ENCODE results near the gene GMPPB.

DNA sequence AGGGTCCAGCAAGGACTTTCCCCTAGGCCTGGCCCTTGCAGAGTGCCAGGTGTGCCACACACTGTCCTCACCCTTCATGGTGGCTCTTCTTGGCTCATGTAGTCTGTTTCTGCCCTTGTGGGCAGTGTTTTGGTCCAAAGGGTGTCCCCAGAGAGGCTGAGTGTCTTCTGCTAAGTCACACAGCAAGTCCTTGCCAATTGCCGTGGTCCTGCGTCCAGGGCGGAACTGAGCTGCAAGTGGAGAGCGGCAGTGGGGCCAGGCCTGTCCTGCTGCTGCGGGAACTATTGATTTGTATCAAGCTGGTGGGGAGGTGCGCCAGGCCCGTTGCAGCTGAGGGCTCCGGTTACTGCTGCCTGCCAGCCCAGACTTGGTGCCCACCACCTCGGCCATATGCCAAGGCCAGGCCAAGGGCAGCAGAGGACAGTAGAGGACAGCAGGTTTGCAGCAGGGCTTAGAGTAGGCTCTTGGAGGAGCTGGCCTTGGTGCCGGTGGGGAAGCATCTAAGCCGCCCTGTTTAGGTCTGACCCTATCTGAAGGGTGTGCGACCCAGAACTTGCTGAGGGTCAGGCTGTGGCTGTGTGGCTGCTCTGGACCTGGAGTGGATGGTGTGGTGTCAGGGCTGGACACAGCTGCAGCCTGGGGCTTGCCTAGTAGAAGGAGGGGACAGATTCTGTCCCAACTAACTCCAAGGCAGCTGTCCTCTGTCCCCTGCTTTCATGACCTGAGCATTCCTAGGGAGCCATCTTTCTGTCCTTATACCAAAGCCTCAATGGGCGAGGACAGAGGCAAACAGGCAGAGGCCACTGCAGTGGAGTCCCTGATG lies 8.8 kb downstream of the GMPPB start:
- TF ChIP-seq NR1H2 (CRISPR knock-in tag; IDR thresholded peaks at IDR 0.05) (no peak), NR2C2 (CRISPR knock-in tag; IDR thresholded peaks at IDR 0.05) (no peak), ZNF317 (CRISPR knock-in tag; IDR thresholded peaks at IDR 0.05; ENCODE audit: borderline replicate concordance, low read depth) (no peak), JUN (CRISPR knock-in tag; IDR thresholded peaks at IDR 0.05) (no peak), TCF7 (CRISPR knock-in tag; IDR thresholded peaks at IDR 0.05; ENCODE audit: low read depth) (no peak), ZNF263 (CRISPR knock-in tag; IDR thresholded peaks at IDR 0.05; ENCODE audit: low read depth) (no peak), MXD4 (CRISPR knock-in tag; IDR thresholded peaks at IDR 0.05; ENCODE audit: borderline replicate concordance) (no peak), IRF2 (CRISPR knock-in tag; IDR thresholded peaks at IDR 0.05; ENCODE audit: borderline replicate concordance, low read depth) (no peak), TEAD4 (CRISPR knock-in tag; IDR thresholded peaks at IDR 0.05) (no peak)
- TF ChIP-seq, protein P1, sequence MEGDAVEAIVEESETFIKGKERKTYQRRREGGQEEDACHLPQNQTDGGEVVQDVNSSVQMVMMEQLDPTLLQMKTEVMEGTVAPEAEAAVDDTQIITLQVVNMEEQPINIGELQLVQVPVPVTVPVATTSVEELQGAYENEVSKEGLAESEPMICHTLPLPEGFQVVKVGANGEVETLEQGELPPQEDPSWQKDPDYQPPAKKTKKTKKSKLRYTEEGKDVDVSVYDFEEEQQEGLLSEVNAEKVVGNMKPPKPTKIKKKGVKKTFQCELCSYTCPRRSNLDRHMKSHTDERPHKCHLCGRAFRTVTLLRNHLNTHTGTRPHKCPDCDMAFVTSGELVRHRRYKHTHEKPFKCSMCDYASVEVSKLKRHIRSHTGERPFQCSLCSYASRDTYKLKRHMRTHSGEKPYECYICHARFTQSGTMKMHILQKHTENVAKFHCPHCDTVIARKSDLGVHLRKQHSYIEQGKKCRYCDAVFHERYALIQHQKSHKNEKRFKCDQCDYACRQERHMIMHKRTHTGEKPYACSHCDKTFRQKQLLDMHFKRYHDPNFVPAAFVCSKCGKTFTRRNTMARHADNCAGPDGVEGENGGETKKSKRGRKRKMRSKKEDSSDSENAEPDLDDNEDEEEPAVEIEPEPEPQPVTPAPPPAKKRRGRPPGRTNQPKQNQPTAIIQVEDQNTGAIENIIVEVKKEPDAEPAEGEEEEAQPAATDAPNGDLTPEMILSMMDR (IDR thresholded peaks at IDR 0.05), result no peak
- TF ChIP-seq, protein P2, sequence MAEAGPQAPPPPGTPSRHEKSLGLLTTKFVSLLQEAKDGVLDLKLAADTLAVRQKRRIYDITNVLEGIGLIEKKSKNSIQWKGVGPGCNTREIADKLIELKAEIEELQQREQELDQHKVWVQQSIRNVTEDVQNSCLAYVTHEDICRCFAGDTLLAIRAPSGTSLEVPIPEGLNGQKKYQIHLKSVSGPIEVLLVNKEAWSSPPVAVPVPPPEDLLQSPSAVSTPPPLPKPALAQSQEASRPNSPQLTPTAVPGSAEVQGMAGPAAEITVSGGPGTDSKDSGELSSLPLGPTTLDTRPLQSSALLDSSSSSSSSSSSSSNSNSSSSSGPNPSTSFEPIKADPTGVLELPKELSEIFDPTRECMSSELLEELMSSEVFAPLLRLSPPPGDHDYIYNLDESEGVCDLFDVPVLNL (CRISPR knock-in tag; IDR thresholded peaks at IDR 0.05; ENCODE audit: borderline replicate concordance, low read depth), result no peak

Measured in WTC11 (cell line).